Measurements from ENCODE around the gene CDKAL1.

DNA sequence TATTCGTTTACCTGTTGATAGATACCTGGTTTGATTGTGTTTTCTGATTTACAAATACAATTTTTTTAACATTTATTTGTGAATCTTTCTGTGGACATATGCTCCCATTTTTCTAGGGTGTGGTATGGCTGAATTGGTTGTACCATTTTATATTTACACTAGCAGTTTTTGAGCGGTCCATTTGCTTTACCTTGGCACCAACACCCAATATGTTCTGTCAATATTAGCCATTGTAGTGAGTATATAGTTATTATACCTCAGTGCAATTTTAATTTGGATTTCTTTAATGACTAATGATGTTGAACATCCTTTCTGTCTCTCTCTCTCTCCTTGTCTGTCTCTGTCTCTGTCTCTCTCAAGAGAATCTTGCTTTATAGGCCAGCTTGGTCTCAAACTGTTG lies 278.5 kb downstream of the CDKAL1 start:
- TF ChIP-seq, protein P1, sequence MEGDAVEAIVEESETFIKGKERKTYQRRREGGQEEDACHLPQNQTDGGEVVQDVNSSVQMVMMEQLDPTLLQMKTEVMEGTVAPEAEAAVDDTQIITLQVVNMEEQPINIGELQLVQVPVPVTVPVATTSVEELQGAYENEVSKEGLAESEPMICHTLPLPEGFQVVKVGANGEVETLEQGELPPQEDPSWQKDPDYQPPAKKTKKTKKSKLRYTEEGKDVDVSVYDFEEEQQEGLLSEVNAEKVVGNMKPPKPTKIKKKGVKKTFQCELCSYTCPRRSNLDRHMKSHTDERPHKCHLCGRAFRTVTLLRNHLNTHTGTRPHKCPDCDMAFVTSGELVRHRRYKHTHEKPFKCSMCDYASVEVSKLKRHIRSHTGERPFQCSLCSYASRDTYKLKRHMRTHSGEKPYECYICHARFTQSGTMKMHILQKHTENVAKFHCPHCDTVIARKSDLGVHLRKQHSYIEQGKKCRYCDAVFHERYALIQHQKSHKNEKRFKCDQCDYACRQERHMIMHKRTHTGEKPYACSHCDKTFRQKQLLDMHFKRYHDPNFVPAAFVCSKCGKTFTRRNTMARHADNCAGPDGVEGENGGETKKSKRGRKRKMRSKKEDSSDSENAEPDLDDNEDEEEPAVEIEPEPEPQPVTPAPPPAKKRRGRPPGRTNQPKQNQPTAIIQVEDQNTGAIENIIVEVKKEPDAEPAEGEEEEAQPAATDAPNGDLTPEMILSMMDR (IDR thresholded peaks at IDR 0.05; ENCODE audit: low read depth, low read length) = no peak
- TF ChIP-seq EZH2phosphoT487 (IDR thresholded peaks at IDR 0.05; ENCODE audit: low read depth) = no peak
